Kidney (tissue), 14 donors: Measurements from ENCODE around the gene IAPP. TPM values are rescaled to one million over a fixed set of nuclear protein-coding genes. Genes with fewer than 3 reads are reported as not detected.

Source experiments
- DNase-seq, 5 donors: peaks; one replicate each; pipeline ENCODE4 v3.0.0-alpha.2; 2013 to 2020
- FAIRE-seq: peaks from 2 replicates; lab custom pipeline; 2012; peaks lifted over from hg19 to GRCh38; lab: Jason Lieb, UNC
- H3K27ac ChIP-seq, 2 donors: one replicate each; pipeline ENCODE4 v1.7.0; 2013; ENCODE audit warnings: low read depth in 2 of 2, low read length in 2 of 2, inconsistent platforms in 1 of 2
- H3K27me3 ChIP-seq: one replicate; pipeline ENCODE4 v1.7.1; 2013; ENCODE audit warnings: low read length, inconsistent platforms; ENCODE audit not compliant: control insufficient read depth, insufficient read depth
- H3K36me3 ChIP-seq, 3 donors: one replicate each; pipeline versions ENCODE4 v1.7.0 to v1.7.1; 2013; ENCODE audit warnings: low read length in 3 of 3, control low read depth in 1 of 3, inconsistent platforms in 1 of 3; ENCODE audit not compliant: insufficient read depth in 3 of 3, control insufficient read depth in 2 of 3
- H3K4me1 ChIP-seq, 3 donors: one replicate each; pipeline versions ENCODE4 v1.7.0 to v1.7.1; 2013; ENCODE audit warnings: low read length in 3 of 3, inconsistent platforms in 1 of 3, low read depth in 1 of 3; ENCODE audit not compliant: control insufficient read depth in 2 of 3, insufficient read depth in 2 of 3
- H3K4me3 ChIP-seq, 3 donors: one replicate each; pipeline versions ENCODE4 v1.7.0 to v1.8.1; 2013; ENCODE audit warnings: low read length in 3 of 3, control low read depth in 1 of 3, inconsistent platforms in 1 of 3
- H3K9ac ChIP-seq, 3 donors: one replicate each; pipeline versions ENCODE4 v1.7.0 to v1.7.1; 2013; ENCODE audit warnings: low read length in 3 of 3, control low read depth in 1 of 3, inconsistent platforms in 1 of 3
- H3K9me3 ChIP-seq, 3 donors: one replicate each; pipeline versions ENCODE4 v1.7.0 to v1.7.1; 2013; ENCODE audit warnings: low read length in 3 of 3, control low read depth in 1 of 3, inconsistent platforms in 1 of 3; ENCODE audit not compliant: control insufficient read depth in 2 of 3, insufficient read depth in 1 of 3
- intact Hi-C: fragments of 100-400 bp; cut with DNase I; formaldehyde crosslinking; loops from one replicate; pipeline ENCODE4 v1.11.1; 2022
- polyA plus RNA-seq: library from polyadenylated mRNA; stranded (reverse); fragments of 350-450 nt; fragmentation: Illumina TruSeq; extraction: RNeasy Lipid Tissue Mini Kit (QIAGEN cat#74804); gene quantifications from one replicate; pipeline ENCODE4 v1.2.3, GENCODE V29; 2014; ENCODE audit warnings: low read depth, low replicate concordance; ENCODE audit not compliant: insufficient read depth
- total RNA-seq: library from RNA; stranded (reverse); fragmentation: NEBNext Ultra II Directional; extraction: Animal tissue kit (Norgen Biotek cat#: 25700); gene quantifications from one replicate; pipeline ENCODE4 v1.2.1, GENCODE V29; 2021
- TF ChIP-seq, protein P1 (sequence below): IDR thresholded peaks from 3 replicates; pipeline ENCODE4 v1.5.1; 2012; ENCODE audit warnings: mild to moderate bottlenecking, moderate library complexity, borderline replicate concordance; ENCODE audit not compliant: insufficient read depth; ENCODE audit errors: extremely low read depth
- donor health status: control.
- donor health status: control.
- donor health status: control.
- donor health status: control.
- donor health status: control.
- donor health status: DM: yes; HTN: yes; CAD: no.
- donor health status: Normal renal cell carcinoma (clear cell type).

The IAPP gene
- total and polyA plus RNA-seq, 2 donors from 2014 or later, result not detected

DNA sequence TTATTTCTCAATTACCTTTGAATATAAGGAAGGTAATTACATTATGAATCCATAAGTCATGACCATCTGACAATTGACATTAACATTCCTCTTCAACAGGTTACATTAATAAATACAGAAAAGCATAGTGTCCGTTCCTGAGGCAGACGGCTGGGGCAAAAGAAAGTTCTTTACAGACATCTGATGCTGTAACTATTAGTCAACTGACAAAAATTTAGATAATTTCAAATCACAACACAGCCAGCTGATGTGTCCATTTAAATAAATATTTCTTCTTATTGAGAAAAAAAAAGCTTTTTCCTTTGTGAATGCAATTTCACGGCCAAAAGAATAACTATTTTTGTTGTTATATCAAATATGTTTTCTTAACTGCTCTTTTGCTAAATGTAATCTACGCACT, 55.5 kb downstream of the IAPP start:
- H3K9ac ChIP-seq, result no peak overlapping the region
- H3K4me1 ChIP-seq, result no peaks in the 10 kb centered on the region
- intact Hi-C loops, result no loop called here
- DNase-seq, result no peak
- FAIRE-seq, result no peak
- H3K9me3 ChIP-seq, result no peaks in the 10 kb centered on the region
- H3K4me3 ChIP-seq, result no peak overlapping the region
- no peaks in the 10 kb centered on the region for H3K27me3 ChIP-seq
- TF ChIP-seq, protein P1, sequence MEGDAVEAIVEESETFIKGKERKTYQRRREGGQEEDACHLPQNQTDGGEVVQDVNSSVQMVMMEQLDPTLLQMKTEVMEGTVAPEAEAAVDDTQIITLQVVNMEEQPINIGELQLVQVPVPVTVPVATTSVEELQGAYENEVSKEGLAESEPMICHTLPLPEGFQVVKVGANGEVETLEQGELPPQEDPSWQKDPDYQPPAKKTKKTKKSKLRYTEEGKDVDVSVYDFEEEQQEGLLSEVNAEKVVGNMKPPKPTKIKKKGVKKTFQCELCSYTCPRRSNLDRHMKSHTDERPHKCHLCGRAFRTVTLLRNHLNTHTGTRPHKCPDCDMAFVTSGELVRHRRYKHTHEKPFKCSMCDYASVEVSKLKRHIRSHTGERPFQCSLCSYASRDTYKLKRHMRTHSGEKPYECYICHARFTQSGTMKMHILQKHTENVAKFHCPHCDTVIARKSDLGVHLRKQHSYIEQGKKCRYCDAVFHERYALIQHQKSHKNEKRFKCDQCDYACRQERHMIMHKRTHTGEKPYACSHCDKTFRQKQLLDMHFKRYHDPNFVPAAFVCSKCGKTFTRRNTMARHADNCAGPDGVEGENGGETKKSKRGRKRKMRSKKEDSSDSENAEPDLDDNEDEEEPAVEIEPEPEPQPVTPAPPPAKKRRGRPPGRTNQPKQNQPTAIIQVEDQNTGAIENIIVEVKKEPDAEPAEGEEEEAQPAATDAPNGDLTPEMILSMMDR, result no peak
- H3K36me3 ChIP-seq, result no peaks in the 10 kb centered on the region
- no peak overlapping the region for H3K27ac ChIP-seq

Other genes starting within 250 kb of the IAPP start
- gene SLCO1B1, start 241.7 kb upstream of the IAPP start, total RNA-seq, result not detected
- gene SLCO1B1, start 241.7 kb upstream of the IAPP start, polyA plus RNA-seq, result not detected
- gene SLCO1A2, start 38.0 kb upstream of the IAPP start, total RNA-seq, result 0.31 TPM
- 0.15 TPM for gene SLCO1A2, start 38.0 kb upstream of the IAPP start, polyA plus RNA-seq
- gene PYROXD1, start 64.8 kb downstream of the IAPP start, total RNA-seq, result 22.1 TPM
- gene PYROXD1, start 64.8 kb downstream of the IAPP start, polyA plus RNA-seq, result 10.6 TPM
- 37.5 TPM for gene RECQL, start 128.7 kb downstream of the IAPP start, total RNA-seq
- 9.0 TPM for gene RECQL, start 128.7 kb downstream of the IAPP start, polyA plus RNA-seq
- 28.9 TPM for gene GOLT1B, start 128.9 kb downstream of the IAPP start, total RNA-seq
- gene GOLT1B, start 128.9 kb downstream of the IAPP start, polyA plus RNA-seq, result 15.7 TPM
- gene SPX, start 153.4 kb downstream of the IAPP start, total RNA-seq, result 52.2 TPM
- 28.2 TPM for gene SPX, start 153.4 kb downstream of the IAPP start, polyA plus RNA-seq
- gene GYS2, start 231.9 kb downstream of the IAPP start, total RNA-seq, result not detected
- gene GYS2, start 231.9 kb downstream of the IAPP start, polyA plus RNA-seq, result not detected